GM23338 (cell line): ENCODE results near the gene TNNT2. TPM values are rescaled to one million over a fixed set of nuclear protein-coding genes. Genes with fewer than 3 reads are reported as not detected.

Experiments used
- ATAC-seq: fragments of 200-7000 bp; cut with Tn5 transposase; 3 replicates; pipeline ENCODE4 v1.9.1; 2020
- DNase-seq: peaks from one replicate; pipeline ENCODE4 v3.0.0-alpha.2; 2015; ENCODE audit warnings: low spot score
- H2AFZ ChIP-seq: fragments of 200-600 bp; sonication (generic); 2 replicates; pipeline ENCODE4 v1.8.0; 2016; ENCODE audit warnings: antibody characterized with exemption, mild to moderate bottlenecking, moderate library complexity
- H3F3A ChIP-seq: fragments of 200-600 bp; sonication (generic); replicated peaks from 2 replicates; pipeline ENCODE4 v1.8.0; 2017; ENCODE audit warnings: antibody characterized with exemption, mixed run types, low read depth
- H3K27ac ChIP-seq: fragments of 200-600 bp; sonication (generic); 2 replicates; pipeline ENCODE4 v1.6.1; 2016; ENCODE audit warnings: low read depth
- H3K27me3 ChIP-seq: fragments of 200-600 bp; sonication (generic); 2 replicates; pipeline ENCODE4 v1.8.0; 2016; ENCODE audit warnings: mild to moderate bottlenecking, mixed run types, moderate library complexity; ENCODE audit not compliant: insufficient read depth
- H3K36me3 ChIP-seq: fragments of 200-600 bp; sonication (generic); 2 replicates; pipeline ENCODE4 v1.8.0; 2016; ENCODE audit warnings: mild to moderate bottlenecking; ENCODE audit not compliant: insufficient read depth
- H3K4me1 ChIP-seq: fragments of 200-600 bp; sonication (generic); 2 replicates; pipeline ENCODE4 v1.8.0; 2016; ENCODE audit warnings: mild to moderate bottlenecking, moderate library complexity; ENCODE audit not compliant: insufficient read depth
- H3K4me2 ChIP-seq: fragments of 200-600 bp; sonication (generic); 2 replicates; pipeline ENCODE4 v1.7.1; 2017; ENCODE audit warnings: mixed run types
- H3K4me3 ChIP-seq: fragments of 200-600 bp; sonication (generic); 2 replicates; pipeline ENCODE4 v1.6.1; 2016; ENCODE audit warnings: mixed run types
- H3K79me2 ChIP-seq: fragments of 200-600 bp; sonication (generic); replicated peaks from 2 replicates; pipeline ENCODE4 v1.8.0; 2017; ENCODE audit warnings: mild to moderate bottlenecking; ENCODE audit not compliant: insufficient read depth
- H3K9me2 ChIP-seq: fragments of 200-600 bp; sonication (generic); 2 replicates; pipeline ENCODE4 v1.8.0; 2017; ENCODE audit not compliant: insufficient read depth
- H4K20me1 ChIP-seq: fragments of 200-600 bp; sonication (generic); replicated peaks from 2 replicates; pipeline ENCODE4 v1.8.0; 2017; ENCODE audit warnings: mild to moderate bottlenecking; ENCODE audit not compliant: insufficient read depth
- H3K27ac Mint-ChIP-seq: 2 replicates; pipeline ENCODE4 v1.8.0; 2020; ENCODE audit warnings: inconsistent platforms, mild to moderate bottlenecking, moderate library complexity, mixed read lengths
- H3K27me3 Mint-ChIP-seq: 3 replicates; pipeline ENCODE4 v1.8.0; 2022; ENCODE audit warnings: low read depth, mild to moderate bottlenecking, moderate library complexity, mixed read lengths, inconsistent platforms; ENCODE audit not compliant: insufficient read depth, poor library complexity
- H3K36me3 Mint-ChIP-seq: 3 replicates; pipeline ENCODE4 v1.8.0; 2021; ENCODE audit warnings: low read depth, mild to moderate bottlenecking, inconsistent platforms, moderate library complexity, mixed read lengths
- H3K4me1 Mint-ChIP-seq: 3 replicates; pipeline ENCODE4 v1.8.0; 2020; ENCODE audit warnings: mild to moderate bottlenecking, inconsistent platforms, mixed read lengths
- H3K4me3 Mint-ChIP-seq: 3 replicates; pipeline ENCODE4 v1.8.0; 2021; ENCODE audit warnings: moderate library complexity, mild to moderate bottlenecking, inconsistent platforms, mixed read lengths
- H3K9me3 Mint-ChIP-seq: 3 replicates; pipeline ENCODE4 v1.8.0; 2020; ENCODE audit warnings: moderate library complexity, mild to moderate bottlenecking, inconsistent platforms, mixed read lengths
- CTCF ChIP-seq, 2 experiments: fragments of 200-600 bp in 1 of 2; sonication (generic) in 1 of 2; conservative IDR thresholded peaks; 2 replicates each; pipeline versions ENCODE4 v1.5.1 to v1.6.1; 2016 to 2017; ENCODE audit warnings: antibody characterized with exemption in 2 of 2, low read depth in 2 of 2, mild to moderate bottlenecking in 2 of 2, moderate library complexity in 1 of 2
- ETS1 ChIP-seq: IDR thresholded peaks from 2 replicates; pipeline ENCODE4 v1.6.1; 2016; ENCODE audit warnings: antibody characterized with exemption
- EZH2phosphoT487 ChIP-seq: fragments of 200-600 bp; sonication (generic); IDR thresholded peaks from one replicate; pipeline ENCODE4 v1.8.1; 2018; ENCODE audit warnings: antibody characterized with exemption; ENCODE audit not compliant: unreplicated experiment
- JUNB ChIP-seq: IDR thresholded peaks from one replicate; pipeline ENCODE4 v1.6.1; 2016; ENCODE audit warnings: antibody characterized with exemption; ENCODE audit not compliant: unreplicated experiment
- STAT1 ChIP-seq: IDR thresholded peaks from one replicate; pipeline ENCODE4 v1.6.1; 2016; ENCODE audit warnings: antibody characterized with exemption; ENCODE audit not compliant: unreplicated experiment
- ZNF331 ChIP-seq: fragments of 250-450 bp; sonication (Bioruptor Pico); IDR thresholded peaks from 2 replicates; pipeline ENCODE4 v1.5.0; 2020; ENCODE audit warnings: low read depth, mild to moderate bottlenecking, moderate library complexity
- polyA plus RNA-seq: library from polyadenylated mRNA; unstranded; fragments of >200 nt; fragmentation: Nextera tagmentation; extraction: Ambion mirVana; gene quantifications from 2 replicates; pipeline ENCODE4 v1.2.1, GENCODE V29; 2016
- total RNA-seq: library from RNA; depleted of rRNA; stranded (reverse); fragments of >200 nt; shearing (Covaris generic); gene quantifications from 2 replicates; pipeline ENCODE4 v1.2.3, GENCODE V29; 2014
- TF ChIP-seq, protein P1 (sequence below): fragments of 250-450 bp; sonication (Bioruptor Pico); IDR thresholded peaks from 2 replicates; pipeline ENCODE4 v1.5.0; 2020; ENCODE audit warnings: mild to moderate bottlenecking, moderate library complexity

TNNT2 gene
- total and polyA plus RNA-seq, 2 experiments from 2014 or later, result 7.5 to 19.1 TPM

DNA sequence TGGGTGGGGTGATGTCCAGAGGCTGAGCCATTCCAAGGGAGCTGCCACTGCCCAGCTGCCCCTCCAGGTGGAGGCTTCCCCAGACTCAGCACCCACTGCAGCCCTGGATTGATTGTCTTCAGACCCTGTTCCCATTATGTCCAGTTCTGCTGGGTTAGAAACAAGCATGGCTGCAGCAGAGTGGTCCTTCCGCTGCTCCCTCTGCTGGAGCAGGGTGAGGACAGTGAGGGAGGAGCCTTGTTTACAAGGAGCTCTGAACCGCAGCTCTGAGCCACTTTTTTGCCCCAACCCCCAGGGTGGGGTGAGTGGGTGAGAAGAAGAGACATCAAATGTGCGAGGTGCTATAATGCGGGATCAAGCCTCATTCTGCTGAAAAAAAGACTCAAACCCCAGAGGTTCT is 2.3 kb downstream of the TNNT2 start:
- Histone ChIP-seq H3K4me2 (peak overlapping the region; percentile 39), H3F3A (peaks cover 15% of the 10 kb centered on the region; the same call in 1 of the 2 replicates)
- H3K27ac Mint-ChIP-seq, result peak overlapping the region; percentile 63; the same call in 1 of the 2 replicates

GRCh38 chr1:201374364-201374763 is 3.1 kb downstream of the TNNT2 start:
- H4K20me1 ChIP-seq, result no peaks in the 10 kb centered on the region
- peaks cover 69% of the 10 kb centered on the region for H3K4me1 Mint-ChIP-seq
- no peak overlapping the region for H3K27ac ChIP-seq
- H3K4me3 ChIP-seq, result no peak overlapping the region
- DNase-seq (no peak), ATAC-seq (no peak)
- H3K36me3 ChIP-seq, result no peaks in the 10 kb centered on the region
- peak overlapping the region; percentile 39 for H3K4me2 ChIP-seq
- H3K36me3 Mint-ChIP-seq, result no peaks in the 10 kb centered on the region
- H3K27ac Mint-ChIP-seq, result peak overlapping the region; percentile 9
- H3K27me3 ChIP-seq, result no peaks in the 10 kb centered on the region
- H3K4me3 Mint-ChIP-seq, result no peak overlapping the region; the same call in 2 of the 3 replicates
- H3K79me2 ChIP-seq, result no peaks in the 10 kb centered on the region
- H3K27me3 Mint-ChIP-seq, result peaks cover 16% of the 10 kb centered on the region
- H3K9me2 ChIP-seq, result 0 out of 2 replicates have a peak, but pooled peaks cover 7% of the 10 kb centered on the region
- peaks cover 37% of the 10 kb centered on the region for H3K4me1 ChIP-seq
- peaks cover 15% of the 10 kb centered on the region; the same call in 1 of the 2 replicates for H3F3A ChIP-seq
- no peak for TF ChIP-seq JUNB
- no peaks in the 10 kb centered on the region for H3K9me3 Mint-ChIP-seq
- no peak overlapping the region for H2AFZ ChIP-seq

More for the DNA sequence above, 2.3 kb downstream of the TNNT2 start:
- H3K4me3 ChIP-seq, result peak overlapping the region; percentile 20; the same call in 1 of the 2 replicates
- Mint-ChIP-seq H3K27me3 (peaks cover 18% of the 10 kb centered on the region), H3K4me1 (peaks cover 69% of the 10 kb centered on the region), H3K9me3 (no peaks in the 10 kb centered on the region), H3K4me3 (peak overlapping the region; percentile 17; the same call in 1 of the 3 replicates), H3K36me3 (no peaks in the 10 kb centered on the region)
- H3K9me2 ChIP-seq, result 0 out of 2 replicates have a peak, but pooled peaks cover 7% of the 10 kb centered on the region
- H3K79me2 ChIP-seq, result no peaks in the 10 kb centered on the region
- DNase-seq, result no peak
- TF ChIP-seq CTCF (conservative IDR thresholded peaks at IDR 0.05; ENCODE audit: low read depth in 2 of 2) (peak; percentile 31 to 54; a peak in 3 of 4 replicates), STAT1 (no peak)
- no peaks in the 10 kb centered on the region for H3K36me3 ChIP-seq
- peaks cover 37% of the 10 kb centered on the region for H3K4me1 ChIP-seq
- ATAC-seq, result no peak
- H4K20me1 ChIP-seq, result no peaks in the 10 kb centered on the region
- H2AFZ ChIP-seq, result no peak overlapping the region
- peak overlapping the region; percentile 98 for H3K27ac ChIP-seq
- H3K27me3 ChIP-seq, result no peaks in the 10 kb centered on the region

GRCh38 chr1:201371792-201372191 is 5.7 kb downstream of the TNNT2 start:
- H3K36me3 ChIP-seq, result no peaks in the 10 kb centered on the region
- no peak overlapping the region; the same call in 2 of the 3 replicates for H3K4me3 Mint-ChIP-seq
- no peak overlapping the region for H3K4me3 ChIP-seq
- no peaks in the 10 kb centered on the region for H3K9me3 Mint-ChIP-seq
- peak overlapping the region; percentile 38; the same call in 1 of the 2 replicates for H3K27ac Mint-ChIP-seq
- ATAC-seq (no peak), DNase-seq (no peak)
- no peaks in the 10 kb centered on the region for H3K27me3 ChIP-seq
- no peak overlapping the region for H3K27ac ChIP-seq
- H3K9me2 ChIP-seq, result 0 out of 2 replicates have a peak, but pooled peaks cover 7% of the 10 kb centered on the region
- no peaks in the 10 kb centered on the region for H4K20me1 ChIP-seq
- no peak overlapping the region for H2AFZ ChIP-seq
- peaks cover 24% of the 10 kb centered on the region for H3K4me1 ChIP-seq
- H3K79me2 ChIP-seq, result no peaks in the 10 kb centered on the region
- H3K4me1 Mint-ChIP-seq, result peaks cover 49% of the 10 kb centered on the region
- peaks cover 10% of the 10 kb centered on the region; the same call in 1 of the 2 replicates for H3F3A ChIP-seq
- no peaks in the 10 kb centered on the region for H3K36me3 Mint-ChIP-seq
- no peak overlapping the region for H3K4me2 ChIP-seq
- peaks cover 19% of the 10 kb centered on the region for H3K27me3 Mint-ChIP-seq
- no peak for TF ChIP-seq ETS1
- no peak for TF ChIP-seq JUNB
- TF ChIP-seq EZH2phosphoT487, result no peak
- TF ChIP-seq, protein P1, sequence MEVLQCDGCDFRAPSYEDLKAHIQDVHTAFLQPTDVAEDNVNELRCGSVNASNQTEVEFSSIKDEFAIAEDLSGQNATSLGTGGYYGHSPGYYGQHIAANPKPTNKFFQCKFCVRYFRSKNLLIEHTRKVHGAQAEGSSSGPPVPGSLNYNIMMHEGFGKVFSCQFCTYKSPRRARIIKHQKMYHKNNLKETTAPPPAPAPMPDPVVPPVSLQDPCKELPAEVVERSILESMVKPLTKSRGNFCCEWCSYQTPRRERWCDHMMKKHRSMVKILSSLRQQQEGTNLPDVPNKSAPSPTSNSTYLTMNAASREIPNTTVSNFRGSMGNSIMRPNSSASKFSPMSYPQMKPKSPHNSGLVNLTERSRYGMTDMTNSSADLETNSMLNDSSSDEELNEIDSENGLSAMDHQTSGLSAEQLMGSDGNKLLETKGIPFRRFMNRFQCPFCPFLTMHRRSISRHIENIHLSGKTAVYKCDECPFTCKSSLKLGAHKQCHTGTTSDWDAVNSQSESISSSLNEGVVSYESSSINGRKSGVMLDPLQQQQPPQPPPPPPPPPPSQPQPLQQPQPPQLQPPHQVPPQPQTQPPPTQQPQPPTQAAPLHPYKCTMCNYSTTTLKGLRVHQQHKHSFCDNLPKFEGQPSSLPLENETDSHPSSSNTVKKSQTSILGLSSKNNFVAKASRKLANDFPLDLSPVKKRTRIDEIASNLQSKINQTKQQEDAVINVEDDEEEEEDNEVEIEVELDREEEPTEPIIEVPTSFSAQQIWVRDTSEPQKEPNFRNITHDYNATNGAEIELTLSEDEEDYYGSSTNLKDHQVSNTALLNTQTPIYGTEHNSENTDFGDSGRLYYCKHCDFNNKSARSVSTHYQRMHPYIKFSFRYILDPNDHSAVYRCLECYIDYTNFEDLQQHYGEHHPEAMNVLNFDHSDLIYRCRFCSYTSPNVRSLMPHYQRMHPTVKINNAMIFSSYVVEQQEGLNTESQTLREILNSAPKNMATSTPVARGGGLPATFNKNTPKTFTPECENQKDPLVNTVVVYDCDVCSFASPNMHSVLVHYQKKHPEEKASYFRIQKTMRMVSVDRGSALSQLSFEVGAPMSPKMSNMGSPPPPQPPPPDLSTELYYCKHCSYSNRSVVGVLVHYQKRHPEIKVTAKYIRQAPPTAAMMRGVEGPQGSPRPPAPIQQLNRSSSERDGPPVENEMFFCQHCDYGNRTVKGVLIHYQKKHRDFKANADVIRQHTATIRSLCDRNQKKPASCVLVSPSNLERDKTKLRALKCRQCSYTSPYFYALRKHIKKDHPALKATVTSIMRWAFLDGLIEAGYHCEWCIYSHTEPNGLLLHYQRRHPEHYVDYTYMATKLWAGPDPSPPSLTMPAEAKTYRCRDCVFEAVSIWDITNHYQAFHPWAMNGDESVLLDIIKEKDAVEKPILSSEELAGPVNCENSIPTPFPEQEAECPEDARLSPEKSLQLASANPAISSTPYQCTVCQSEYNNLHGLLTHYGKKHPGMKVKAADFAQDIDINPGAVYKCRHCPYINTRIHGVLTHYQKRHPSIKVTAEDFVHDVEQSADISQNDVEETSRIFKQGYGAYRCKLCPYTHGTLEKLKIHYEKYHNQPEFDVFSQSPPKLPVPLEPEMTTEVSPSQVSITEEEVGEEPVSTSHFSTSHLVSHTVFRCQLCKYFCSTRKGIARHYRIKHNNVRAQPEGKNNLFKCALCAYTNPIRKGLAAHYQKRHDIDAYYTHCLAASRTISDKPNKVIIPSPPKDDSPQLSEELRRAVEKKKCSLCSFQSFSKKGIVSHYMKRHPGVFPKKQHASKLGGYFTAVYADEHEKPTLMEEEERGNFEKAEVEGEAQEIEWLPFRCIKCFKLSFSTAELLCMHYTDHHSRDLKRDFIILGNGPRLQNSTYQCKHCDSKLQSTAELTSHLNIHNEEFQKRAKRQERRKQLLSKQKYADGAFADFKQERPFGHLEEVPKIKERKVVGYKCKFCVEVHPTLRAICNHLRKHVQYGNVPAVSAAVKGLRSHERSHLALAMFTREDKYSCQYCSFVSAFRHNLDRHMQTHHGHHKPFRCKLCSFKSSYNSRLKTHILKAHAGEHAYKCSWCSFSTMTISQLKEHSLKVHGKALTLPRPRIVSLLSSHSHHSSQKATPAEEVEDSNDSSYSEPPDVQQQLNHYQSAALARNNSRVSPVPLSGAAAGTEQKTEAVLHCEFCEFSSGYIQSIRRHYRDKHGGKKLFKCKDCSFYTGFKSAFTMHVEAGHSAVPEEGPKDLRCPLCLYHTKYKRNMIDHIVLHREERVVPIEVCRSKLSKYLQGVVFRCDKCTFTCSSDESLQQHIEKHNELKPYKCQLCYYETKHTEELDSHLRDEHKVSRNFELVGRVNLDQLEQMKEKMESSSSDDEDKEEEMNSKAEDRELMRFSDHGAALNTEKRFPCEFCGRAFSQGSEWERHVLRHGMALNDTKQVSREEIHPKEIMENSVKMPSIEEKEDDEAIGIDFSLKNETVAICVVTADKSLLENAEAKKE (CRISPR knock-in tag), result no peak
- TF ChIP-seq ZNF331, result no peak
